Activated CD4-positive, alpha-beta T cell treated with anti-CD3 and anti-CD28 coated beads, Interleukin-2, amount 10 ng/mL, durations not matched to agents 24 days and 14 days (primary cell): Measurements from ENCODE around the gene FGF7. TPM values are rescaled to one million over a fixed set of nuclear protein-coding genes. Genes with fewer than 3 reads are reported as not detected.
"Not testable (repeated sequence)": the region's sequence is repeated elsewhere in the genome, so short reads cannot be mapped to it uniquely, and the experiment has no call there.

Experiments
- DNase-seq: peaks from one replicate; pipeline ENCODE4 v3.0.0; 2022
- H3K27ac Mint-ChIP-seq: one replicate; pipeline ENCODE4 v1.8.0; 2022; ENCODE audit warnings: mild to moderate bottlenecking, mixed read lengths
- H3K27me3 Mint-ChIP-seq: one replicate; pipeline ENCODE4 v1.8.0; 2022; ENCODE audit warnings: mixed read lengths
- H3K36me3 Mint-ChIP-seq: one replicate; pipeline ENCODE4 v1.8.0; 2022; ENCODE audit warnings: low read depth, mild to moderate bottlenecking, mixed read lengths
- H3K4me1 Mint-ChIP-seq: one replicate; pipeline ENCODE4 v1.8.0; 2021; ENCODE audit warnings: mixed read lengths
- H3K4me3 Mint-ChIP-seq: one replicate; pipeline ENCODE4 v1.8.0; 2022; ENCODE audit warnings: mild to moderate bottlenecking, moderate library complexity, mixed read lengths
- H3K9me3 Mint-ChIP-seq: one replicate; pipeline ENCODE4 v1.8.0; 2021; ENCODE audit warnings: mixed read lengths
- intact Hi-C: fragments of 100-400 bp; cut with micrococcal nuclease; formaldehyde crosslinking; loops from one replicate; pipeline ENCODE4 v1.15.1; 2023
- total RNA-seq: library from RNA; stranded (reverse); gene quantifications from 2 replicates; pipeline ENCODE4 v1.2.3, GENCODE V29; 2022

Gene FGF7, protein sequence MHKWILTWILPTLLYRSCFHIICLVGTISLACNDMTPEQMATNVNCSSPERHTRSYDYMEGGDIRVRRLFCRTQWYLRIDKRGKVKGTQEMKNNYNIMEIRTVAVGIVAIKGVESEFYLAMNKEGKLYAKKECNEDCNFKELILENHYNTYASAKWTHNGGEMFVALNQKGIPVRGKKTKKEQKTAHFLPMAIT
- not detected in 2 replicates for total RNA-seq

DNA sequence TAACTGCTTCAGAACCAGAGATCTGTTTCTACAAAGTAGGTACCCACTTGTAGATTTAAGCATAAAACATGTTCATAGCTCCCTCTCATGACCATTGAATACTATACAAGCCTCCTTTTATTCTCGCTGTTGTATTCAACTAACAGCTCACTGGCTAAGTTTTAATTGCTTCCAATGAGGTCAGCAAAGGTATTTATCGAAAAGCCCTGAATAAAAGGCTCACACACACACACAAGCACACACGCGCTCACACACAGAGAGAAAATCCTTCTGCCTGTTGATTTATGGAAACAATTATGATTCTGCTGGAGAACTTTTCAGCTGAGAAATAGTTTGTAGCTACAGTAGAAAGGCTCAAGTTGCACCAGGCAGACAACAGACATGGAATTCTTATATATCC, at the start of gene FGF7:
Gene FGF7 (plus strand): TSS at position 222 of the 400 bp plus-strand sequence. CDS start 1,056 bp downstream, outside the sequence.
- Mint-ChIP-seq H3K4me3 (peak within 1 kb of the TSS; percentile 2), H3K36me3 (no peaks in the 10 kb centered on the region), H3K27me3 (peaks cover 7% of the 10 kb centered on the region), H3K9me3 (no peaks in the 10 kb centered on the region), H3K4me1 (peaks cover 4% of the 10 kb centered on the region), H3K27ac (no peak within 1 kb of the TSS)
- no peak for DNase-seq
- intact Hi-C loops: loop anchor here (10.0 kb wide), 1 partner anchor 722 kb away; no protein-coding TSS in a partner anchor

DNA sequence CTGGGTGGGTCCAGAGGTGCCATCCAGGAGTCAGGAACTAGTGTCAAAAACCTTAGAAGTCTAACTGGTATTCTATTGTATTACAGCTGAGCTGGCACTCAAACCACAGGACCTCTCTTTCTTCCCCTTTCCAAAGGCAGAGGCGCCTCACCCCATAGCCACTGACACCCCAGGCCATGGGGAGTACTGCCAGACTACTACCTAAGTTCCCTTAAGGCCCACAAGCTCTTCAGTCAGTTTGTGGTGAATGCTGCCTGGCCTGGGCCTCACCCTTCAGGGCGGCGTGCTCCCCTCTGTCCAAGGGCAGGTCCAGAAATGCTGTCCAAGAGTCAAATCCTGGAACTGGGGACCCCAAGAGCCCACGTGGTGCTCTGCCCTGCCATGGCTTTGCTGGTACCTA, 43.0 kb upstream of the FGF7 start:
- no peak for DNase-seq
- H3K9me3 Mint-ChIP-seq: no peaks in the 10 kb centered on the region
- H3K36me3 Mint-ChIP-seq: no peaks in the 10 kb centered on the region
- intact Hi-C loops: no loop called here
- no peak overlapping the region for H3K27ac Mint-ChIP-seq
- no peak overlapping the region for H3K4me3 Mint-ChIP-seq
- no peaks in the 10 kb centered on the region for H3K4me1 Mint-ChIP-seq
- H3K27me3 Mint-ChIP-seq: peaks cover 13% of the 10 kb centered on the region

DNA sequence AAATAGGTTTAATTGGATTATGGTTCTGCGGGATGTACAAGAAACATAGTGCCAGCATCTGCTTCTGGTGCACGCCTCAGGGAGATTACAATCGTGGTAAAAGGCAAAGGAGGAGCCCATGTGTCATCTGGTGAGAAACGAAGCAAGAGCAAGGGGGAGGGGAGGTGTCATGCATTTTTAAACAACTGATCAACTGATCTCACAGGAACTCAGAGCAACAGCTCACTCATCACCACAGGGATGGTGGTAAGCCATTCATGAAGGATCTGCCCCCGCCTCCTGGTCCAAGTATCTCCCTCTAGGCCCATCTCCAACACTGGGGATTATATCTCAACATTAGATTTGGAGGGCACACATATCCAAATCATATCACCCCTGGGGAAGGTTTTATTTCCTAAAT, 42.1 kb upstream of the FGF7 start:
- intact Hi-C loops: no loop called here
- H3K27me3 Mint-ChIP-seq: peaks cover 11% of the 10 kb centered on the region
- H3K4me1 Mint-ChIP-seq: no peaks in the 10 kb centered on the region
- no peaks in the 10 kb centered on the region for H3K36me3 Mint-ChIP-seq
- no peak overlapping the region for H3K27ac Mint-ChIP-seq
- DNase-seq: no peak
- no peak overlapping the region for H3K4me3 Mint-ChIP-seq
- no peaks in the 10 kb centered on the region for H3K9me3 Mint-ChIP-seq

DNA sequence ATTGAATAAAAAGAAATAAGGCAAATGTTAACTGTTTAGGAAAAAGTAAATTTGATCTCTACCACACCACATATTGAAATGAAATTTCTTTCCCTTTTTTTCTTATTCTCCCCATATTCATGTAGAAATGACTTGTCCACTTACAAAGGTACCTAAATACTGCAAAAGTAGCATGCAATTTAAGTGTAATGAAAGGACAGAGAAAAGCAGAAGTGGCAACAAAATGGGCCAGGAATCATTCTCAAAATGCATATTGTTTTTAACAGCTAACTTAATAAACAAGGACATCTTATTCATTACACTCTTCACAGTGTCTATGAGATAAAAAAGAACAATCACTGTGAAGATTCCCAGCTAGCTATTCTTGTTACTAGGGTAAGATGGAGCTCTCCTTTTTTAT, 40.6 kb upstream of the FGF7 start:
- Mint-ChIP-seq H3K27ac (no peak overlapping the region), H3K4me3 (no peak overlapping the region), H3K36me3 (no peaks in the 10 kb centered on the region), H3K9me3 (peaks cover 3% of the 10 kb centered on the region), H3K27me3 (peaks cover 13% of the 10 kb centered on the region), H3K4me1 (no peaks in the 10 kb centered on the region)
- DNase-seq: no peak
- intact Hi-C loops: no loop called here

DNA sequence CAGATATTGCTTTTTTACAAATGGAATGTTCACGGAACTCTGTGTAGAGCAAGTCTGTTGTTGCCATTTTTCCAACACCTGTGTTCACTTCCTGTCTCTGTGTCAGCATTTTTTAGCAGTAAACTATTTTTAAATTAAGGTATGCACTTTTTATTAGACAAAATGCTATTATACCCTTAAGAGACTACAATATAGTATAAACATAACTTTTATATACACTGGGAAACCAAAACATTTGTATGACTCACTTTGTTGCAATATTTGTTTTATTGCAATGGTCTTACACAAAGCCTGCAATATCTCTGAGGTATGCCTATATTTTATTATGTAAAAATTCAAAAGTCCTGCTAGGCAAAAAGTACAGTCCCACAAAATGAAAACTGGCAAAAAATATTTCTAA, 39.8 kb upstream of the FGF7 start:
- Mint-ChIP-seq H3K4me3 (no peak overlapping the region), H3K4me1 (no peaks in the 10 kb centered on the region), H3K27ac (no peak overlapping the region), H3K36me3 (no peaks in the 10 kb centered on the region), H3K27me3 (peaks cover 7% of the 10 kb centered on the region), H3K9me3 (peaks cover 3% of the 10 kb centered on the region)
- intact Hi-C loops: no loop called here
- DNase-seq: no peak

DNA sequence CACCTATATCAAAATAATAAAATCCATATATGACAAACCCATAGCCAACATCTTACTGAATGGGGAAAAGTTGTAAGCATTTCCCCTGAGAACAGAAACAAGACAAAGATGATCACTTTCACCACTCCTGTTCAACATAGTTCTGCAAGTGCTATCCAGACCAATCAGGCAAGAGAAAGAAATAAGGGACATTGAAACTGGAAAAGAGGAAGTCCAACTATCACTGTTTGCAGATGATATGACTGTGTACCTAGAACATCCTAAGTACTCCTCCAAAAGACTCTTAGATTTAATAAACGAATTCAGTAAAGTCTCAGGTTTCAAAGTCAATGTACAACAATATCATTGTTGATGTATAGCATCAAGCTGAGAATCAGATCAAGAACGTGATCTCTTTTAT, 35.6 kb upstream of the FGF7 start:
- H3K27me3 Mint-ChIP-seq: peaks cover 12% of the 10 kb centered on the region
- H3K27ac Mint-ChIP-seq: no peak overlapping the region
- no peak overlapping the region for H3K4me3 Mint-ChIP-seq
- H3K9me3 Mint-ChIP-seq: peaks cover 3% of the 10 kb centered on the region
- no peaks in the 10 kb centered on the region for H3K4me1 Mint-ChIP-seq
- no peaks in the 10 kb centered on the region for H3K36me3 Mint-ChIP-seq
- DNase-seq: no peak
- intact Hi-C loops: no loop called here

DNA sequence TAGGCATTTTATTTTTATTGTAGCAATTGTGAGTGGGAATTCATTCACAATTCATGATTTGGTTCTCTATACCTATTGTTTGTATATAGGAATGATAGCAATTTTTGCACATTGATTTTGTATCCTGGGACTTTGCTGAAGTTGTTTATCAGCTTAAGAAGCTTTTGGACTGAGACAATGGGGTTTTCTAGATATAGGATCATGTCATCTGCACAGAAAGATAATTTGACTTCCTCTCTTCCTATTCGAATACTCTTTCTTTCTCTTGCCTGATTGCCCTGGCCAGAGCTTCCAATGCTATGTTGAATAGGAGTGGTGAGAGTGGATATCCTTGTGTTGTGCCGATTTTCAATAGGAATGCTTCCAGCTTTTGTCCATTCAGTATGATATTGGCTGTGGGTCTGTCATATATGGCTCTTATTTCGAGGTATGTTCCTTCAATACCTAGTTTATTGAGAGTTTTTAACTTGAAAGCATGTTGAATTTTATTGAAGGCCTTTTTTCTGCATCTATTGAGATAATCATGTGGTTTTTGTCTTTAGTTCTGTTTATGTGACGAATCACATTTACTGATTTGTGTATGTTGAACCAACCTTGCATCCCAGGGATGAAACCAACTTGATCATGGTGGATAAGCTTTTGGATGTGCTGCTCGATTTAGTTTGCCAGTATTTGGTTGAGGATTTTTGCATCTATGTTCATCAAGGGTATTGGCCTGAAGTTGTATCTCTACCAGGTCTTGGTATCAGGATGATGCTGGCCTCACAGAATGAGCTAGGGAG, 20.3 kb upstream of the FGF7 start:
- H3K4me1 Mint-ChIP-seq, H3K27ac Mint-ChIP-seq, H3K36me3 Mint-ChIP-seq, DNase-seq, H3K9me3 Mint-ChIP-seq, H3K27me3 Mint-ChIP-seq, H3K4me3 Mint-ChIP-seq, intact Hi-C loops: not testable (repeated sequence)

DNA sequence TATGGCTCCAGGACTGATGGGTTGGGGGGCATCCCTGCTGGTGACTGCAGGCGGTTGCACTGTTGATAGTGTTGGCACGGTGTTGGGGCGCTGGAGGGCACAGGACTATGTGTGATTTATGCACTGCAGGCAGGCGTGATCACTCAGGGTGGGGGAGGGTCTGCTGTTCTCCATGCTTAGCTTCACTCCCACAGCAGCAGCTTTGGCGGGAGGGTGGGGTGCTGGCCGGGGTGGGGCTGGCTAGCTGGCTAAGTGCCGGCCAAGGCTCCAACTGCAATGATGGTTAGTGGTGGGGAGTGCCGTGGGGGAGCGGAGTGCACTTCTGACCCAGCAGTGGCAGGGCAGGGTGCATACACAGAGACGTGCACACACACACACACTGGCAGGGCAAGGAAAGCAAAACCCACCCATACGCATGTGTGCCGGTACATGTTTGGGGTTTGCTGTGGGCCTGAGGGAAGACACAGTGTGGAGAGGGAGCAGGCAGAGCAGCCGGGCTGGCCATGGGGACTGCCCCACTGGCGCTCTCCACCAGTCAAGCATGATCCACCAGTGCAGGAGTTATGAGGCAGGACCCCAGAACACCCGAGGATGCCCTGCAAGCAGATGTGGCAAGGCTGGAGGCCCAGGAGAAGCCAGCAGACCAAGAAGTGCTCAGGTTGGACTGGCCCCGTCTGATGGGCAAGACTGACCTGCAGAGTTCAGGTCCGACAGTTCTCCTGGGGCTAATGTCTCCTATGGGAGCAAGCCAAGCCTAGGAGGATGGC, 16.5 kb upstream of the FGF7 start:
- Mint-ChIP-seq H3K27me3 (peaks cover 21% of the 10 kb centered on the region), H3K9me3 (no peaks in the 10 kb centered on the region), H3K36me3 (no peaks in the 10 kb centered on the region), H3K4me3 (no peak overlapping the region), H3K27ac (no peak overlapping the region), H3K4me1 (no peaks in the 10 kb centered on the region)
- intact Hi-C loops: no loop called here
- DNase-seq: no peak

DNA sequence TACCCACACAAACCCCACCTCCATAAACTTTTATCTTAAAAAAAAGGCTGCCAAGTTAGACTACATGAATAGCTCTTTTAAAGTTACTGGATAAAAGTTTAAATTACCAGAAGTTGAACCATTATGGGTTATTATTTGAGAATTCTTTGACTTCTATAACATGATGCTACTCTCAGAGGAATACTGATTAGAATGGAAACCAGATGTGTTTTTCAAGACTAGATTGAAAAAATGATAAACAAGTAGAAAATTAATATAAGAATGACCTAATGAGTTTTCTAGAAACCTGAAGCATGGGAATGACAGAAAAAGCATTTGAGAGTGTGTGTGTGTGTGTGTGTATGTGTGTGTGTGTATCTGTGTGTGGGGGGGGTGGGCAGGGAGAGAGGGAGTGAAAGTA, 12.4 kb upstream of the FGF7 start:
- H3K9me3 Mint-ChIP-seq: no peaks in the 10 kb centered on the region
- intact Hi-C loops: no loop called here
- H3K36me3 Mint-ChIP-seq: no peaks in the 10 kb centered on the region
- no peaks in the 10 kb centered on the region for H3K4me1 Mint-ChIP-seq
- H3K27ac Mint-ChIP-seq: no peak overlapping the region
- H3K27me3 Mint-ChIP-seq: peaks cover 25% of the 10 kb centered on the region
- DNase-seq: no peak
- no peak overlapping the region for H3K4me3 Mint-ChIP-seq

DNA sequence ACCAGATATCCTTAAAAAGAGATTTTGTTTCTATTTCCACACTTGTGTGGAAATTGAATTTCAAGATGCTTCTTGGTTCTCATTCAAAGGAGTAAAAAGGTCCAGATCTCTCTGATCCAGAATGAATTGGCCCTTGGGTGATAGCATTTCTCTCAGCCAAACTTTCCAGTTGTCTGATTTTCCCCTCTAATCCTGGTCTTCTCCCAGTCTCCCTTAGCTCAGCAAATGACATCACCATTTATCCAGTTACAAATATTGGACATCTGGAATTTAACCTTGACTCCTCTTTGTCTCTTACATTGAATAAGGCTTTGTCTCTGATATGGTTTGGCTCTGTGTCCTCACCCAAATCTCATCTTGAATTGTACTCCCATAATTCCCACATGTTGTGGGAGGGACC, 10.2 kb upstream of the FGF7 start:
- no peaks in the 10 kb centered on the region for H3K36me3 Mint-ChIP-seq
- no peak for DNase-seq
- no peaks in the 10 kb centered on the region for H3K9me3 Mint-ChIP-seq
- no peak overlapping the region for H3K27ac Mint-ChIP-seq
- intact Hi-C loops: no loop called here
- peaks cover 33% of the 10 kb centered on the region for H3K27me3 Mint-ChIP-seq
- no peak overlapping the region for H3K4me3 Mint-ChIP-seq
- H3K4me1 Mint-ChIP-seq: no peaks in the 10 kb centered on the region

DNA sequence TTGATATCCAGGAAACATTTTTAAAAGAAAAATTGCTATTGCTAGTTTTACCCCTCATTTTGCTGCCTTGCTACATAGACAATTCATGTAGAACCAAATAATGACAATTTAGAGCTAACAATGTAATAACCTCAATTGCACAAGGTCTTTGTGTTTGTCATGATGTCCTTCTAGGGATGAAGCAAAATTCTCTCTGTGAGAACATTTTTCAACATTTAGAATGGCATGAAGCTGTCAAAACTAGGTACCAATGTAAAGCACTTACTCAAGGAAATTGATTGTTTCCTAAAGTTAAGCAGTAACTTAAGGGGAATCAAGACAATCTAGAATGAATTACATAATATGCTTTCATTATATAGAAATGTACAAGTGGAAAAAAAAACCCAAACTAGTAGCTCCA, 7.9 kb upstream of the FGF7 start:
- Mint-ChIP-seq H3K36me3 (no peaks in the 10 kb centered on the region), H3K9me3 (no peaks in the 10 kb centered on the region), H3K27me3 (peaks cover 29% of the 10 kb centered on the region), H3K4me1 (no peaks in the 10 kb centered on the region), H3K27ac (no peak overlapping the region), H3K4me3 (no peak overlapping the region)
- intact Hi-C loops: no loop called here
- no peak for DNase-seq

DNA sequence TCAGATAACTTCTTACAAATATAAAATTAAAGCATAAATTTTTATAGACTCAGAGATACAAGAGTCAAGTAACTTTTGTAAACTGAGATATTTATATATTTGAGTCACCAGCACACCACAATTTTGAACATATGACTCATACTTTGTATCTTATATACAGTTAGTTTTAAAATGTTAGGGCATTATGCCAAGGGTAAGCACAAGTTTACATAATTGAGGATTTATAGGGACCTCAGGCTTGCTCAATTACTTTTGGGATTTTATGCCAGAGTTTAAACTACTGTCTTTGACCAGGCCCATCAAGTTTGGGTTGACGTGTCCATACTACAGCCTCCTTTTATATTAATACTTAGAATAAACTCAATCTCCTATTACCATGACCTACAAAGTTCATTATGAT, 7.4 kb upstream of the FGF7 start:
- H3K4me1 Mint-ChIP-seq: no peaks in the 10 kb centered on the region
- no peak for DNase-seq
- H3K27me3 Mint-ChIP-seq: peaks cover 26% of the 10 kb centered on the region
- no peaks in the 10 kb centered on the region for H3K36me3 Mint-ChIP-seq
- no peaks in the 10 kb centered on the region for H3K9me3 Mint-ChIP-seq
- intact Hi-C loops: no loop called here
- no peak overlapping the region for H3K27ac Mint-ChIP-seq
- H3K4me3 Mint-ChIP-seq: no peak overlapping the region

DNA sequence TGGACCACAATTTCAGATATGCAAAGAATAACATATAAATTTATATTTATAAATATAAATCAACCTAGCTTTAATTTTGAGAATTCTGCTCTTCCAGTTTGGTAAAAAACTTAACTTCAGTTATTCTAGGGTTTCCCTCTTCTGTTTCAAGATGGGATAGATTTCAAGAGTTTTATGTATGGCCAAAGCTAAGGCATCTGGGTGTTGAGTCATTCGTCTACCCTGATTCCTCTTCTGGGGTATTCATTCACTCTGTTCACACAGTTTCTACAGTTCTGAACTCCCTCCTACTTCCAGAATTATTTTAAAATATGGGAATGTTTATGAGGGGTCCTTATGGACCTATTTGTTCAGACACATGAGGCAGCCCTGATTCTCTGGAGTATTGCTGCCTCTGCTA, 4.2 kb upstream of the FGF7 start:
- Mint-ChIP-seq H3K4me1 (peaks cover 4% of the 10 kb centered on the region), H3K9me3 (no peaks in the 10 kb centered on the region), H3K4me3 (no peak overlapping the region), H3K27ac (no peak overlapping the region), H3K36me3 (no peaks in the 10 kb centered on the region), H3K27me3 (peaks cover 19% of the 10 kb centered on the region)
- intact Hi-C loops: no loop called here
- no peak for DNase-seq

DNA sequence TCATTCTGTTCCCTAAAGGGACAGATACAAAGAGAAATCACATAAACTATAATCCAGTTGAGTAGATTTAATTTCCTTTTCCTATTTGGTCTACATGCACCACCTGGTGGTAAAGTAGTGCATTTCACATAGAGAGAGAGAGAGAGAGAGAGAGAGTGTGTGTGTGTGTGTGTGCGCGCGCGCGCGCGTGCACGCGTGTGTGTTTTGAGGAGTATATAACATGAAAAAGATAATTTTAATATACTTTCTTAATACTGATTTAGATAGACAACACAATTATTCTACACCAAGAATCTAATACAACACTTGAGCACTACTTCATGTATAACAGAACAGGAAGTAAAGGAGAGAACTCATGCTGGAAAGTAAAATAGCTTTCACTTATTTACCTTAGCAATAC, 1.1 kb upstream of the FGF7 start:
- H3K4me1 Mint-ChIP-seq: peaks cover 4% of the 10 kb centered on the region
- no peaks in the 10 kb centered on the region for H3K36me3 Mint-ChIP-seq
- peak; percentile 73 for DNase-seq
- intact Hi-C loops: loop anchor here (1.0 to 10.0 kb wide), 3 partner anchors 187 to 723 kb away; no protein-coding TSS in a partner anchor
- no peaks in the 10 kb centered on the region for H3K9me3 Mint-ChIP-seq
- H3K27me3 Mint-ChIP-seq: peaks cover 8% of the 10 kb centered on the region
- peak overlapping the region; percentile 23 for H3K27ac Mint-ChIP-seq
- peak overlapping the region; percentile 2 for H3K4me3 Mint-ChIP-seq
